C4-2B (cell line): ENCODE results near the gene RAB17.

Experiments
- CTCF ChIP-seq: fragments of 450-650 bp; conservative IDR thresholded peaks from 2 replicates; pipeline ENCODE4 v1.5.1; 2017; ENCODE audit warnings: mild to moderate bottlenecking
- ZFX ChIP-seq: fragments of 450-650 bp; IDR thresholded peaks from 2 replicates; pipeline ENCODE4 v1.6.1; 2017

GRCh38 chr2:237557633-237558015, 32.9 kb downstream of the RAB17 start:
- TF ChIP-seq CTCF, result no peak
- TF ChIP-seq ZFX, result no peak
